NOMO-1 treated with dmso at 0.1 percent for 144 hours (cell line): ENCODE data around the gene KLK14.

Source experiments
- DNase-seq: peaks from one replicate; lab custom pipeline; 2025; ENCODE audit not compliant: unreplicated experiment; lab: John Stamatoyannopoulos, UW

Gene KLK14

GRCh38 chr19:51108805-51109146 lies 26.1 kb upstream of the KLK14 start:
- no peak for DNase-seq

GRCh38 chr19:51108066-51108804 lies 25.5 kb upstream of the KLK14 start, which contains the start of gene CTU1:
Gene CTU1, minus strand, starts transcription at chr19:51108409. Its CDS starts 3,840 bp downstream, at chr19:51104569.
- DNase-seq: peak; percentile 99

GRCh38 chr19:51107406-51108065 lies 24.8 kb upstream of the KLK14 start:
- no peak for DNase-seq

- no peak for DNase-seq
These were observed 21.2 kb upstream of the KLK14 start for GRCh38 chr19:51103926-51104341.

- DNase-seq: no peak
These were observed 20.3 kb upstream of the KLK14 start for GRCh38 chr19:51102991-51103390.

- DNase-seq: no peak
These were observed 18.6 kb upstream of the KLK14 start for GRCh38 chr19:51101171-51101865.

- DNase-seq: no peak
These were observed 17.9 kb upstream of the KLK14 start for GRCh38 chr19:51100601-51101000.

- DNase-seq: no peak
These were observed 16.3 kb upstream of the KLK14 start for GRCh38 chr19:51099047-51099382.

- DNase-seq: no peak
These were observed 15.8 kb upstream of the KLK14 start for GRCh38 chr19:51098365-51099046.

GRCh38 chr19:51097796-51098195 lies 15.1 kb upstream of the KLK14 start:
- no peak for DNase-seq

- DNase-seq: no peak
These were observed 14.6 kb upstream of the KLK14 start for GRCh38 chr19:51097166-51097738.

GRCh38 chr19:51096473-51097165 lies 13.9 kb upstream of the KLK14 start:
- no peak for DNase-seq

GRCh38 chr19:51094696-51095279 lies 12.1 kb upstream of the KLK14 start:
- DNase-seq: no peak

GRCh38 chr19:51093510-51094345 lies 11.0 kb upstream of the KLK14 start:
- DNase-seq: no peak

GRCh38 chr19:51093101-51093500 lies 10.4 kb upstream of the KLK14 start:
- DNase-seq: no peak

- DNase-seq: no peak
These were observed 9.5 kb upstream of the KLK14 start for GRCh38 chr19:51091895-51092873.

GRCh38 chr19:51091126-51091525 lies 8.4 kb upstream of the KLK14 start:
- DNase-seq: no peak

GRCh38 chr19:51090471-51090870 lies 7.8 kb upstream of the KLK14 start:
- DNase-seq: no peak
